K562 (cell line): ENCODE results near the gene FRMD3.

Experiments used
- CBX5 ChIP-seq: IDR thresholded peaks from 2 replicates; pipeline ENCODE4 v1.6.1; 2014; ENCODE audit warnings: low read depth, borderline replicate concordance
- EGR1 ChIP-seq: fragments of 450-650 bp; conservative IDR thresholded peaks from 2 replicates; pipeline ENCODE4 v1.6.1; 2017; ENCODE audit warnings: mild to moderate bottlenecking
- FOXM1 ChIP-seq, 2 experiments: fragments of 450-650 bp in 1 of 2; sonication (generic) in 1 of 2; formaldehyde crosslinking in 1 of 2; IDR thresholded peaks; 2 replicates each; pipeline versions ENCODE4 v1.6.1 to v1.9.0; 2017 to 2022; ENCODE audit warnings: low read depth in 2 of 2, mild to moderate bottlenecking in 2 of 2, missing genetic modification reagents in 1 of 2, moderate library complexity in 1 of 2
- JUND ChIP-seq, 2 experiments: IDR thresholded peaks; 2 replicates in 1 of 2; 3 replicates in 1 of 2; pipeline ENCODE4 v1.6.1; 2011; ENCODE audit warnings: borderline replicate concordance in 2 of 2, low read depth in 2 of 2, low read length in 2 of 2, improper control_type of control experiment in 1 of 2, missing biosample characterization in 1 of 2, missing genetic modification characterization in 1 of 2, missing genetic modification reagents in 1 of 2
- POLR2A ChIP-seq: fragments of 450-650 bp; conservative IDR thresholded peaks from 2 replicates; pipeline ENCODE4 v1.6.1; 2016
- SNRNP70 ChIP-seq: fragments of 200-400 bp; formaldehyde crosslinking; optimal IDR thresholded peaks from 2 replicates; pipeline ENCODE3; 2017; ENCODE audit warnings: low read depth, low read length
- U2AF1 ChIP-seq: fragments of 200-400 bp; formaldehyde crosslinking; optimal IDR thresholded peaks from 2 replicates; pipeline ENCODE3; 2017; ENCODE audit warnings: mild to moderate bottlenecking, low read depth, low read length, moderate library complexity
- ZNF707 ChIP-seq: fragments of 250-450 bp; sonication (Bioruptor Pico); conservative IDR thresholded peaks from 2 replicates; pipeline ENCODE4 v1.8.0; 2022; ENCODE audit warnings: inconsistent platforms, mild to moderate bottlenecking, moderate library complexity
- ZNF79 ChIP-seq: fragments of 250-450 bp; sonication (Bioruptor Pico); IDR thresholded peaks from 2 replicates; pipeline ENCODE4 v1.4.0; 2020; ENCODE audit warnings: low read depth, mild to moderate bottlenecking, moderate library complexity
- TF ChIP-seq, protein P1 (sequence below), 3 experiments: IDR thresholded peaks in 2 of 3; conservative IDR thresholded peaks in 1 of 3; 2 replicates each; pipeline ENCODE4 v1.5.1; 2011 to 2012; ENCODE audit warnings: low read length in 3 of 3, mild to moderate bottlenecking in 3 of 3, control low read depth in 2 of 3, improper control_type of control experiment in 1 of 3, inconsistent platforms in 1 of 3, low read depth in 1 of 3, mixed read lengths in 1 of 3, moderate library complexity in 1 of 3; ENCODE audit not compliant: insufficient read depth in 2 of 3
- TF ChIP-seq, protein P2 (sequence below): sonication (generic); formaldehyde crosslinking; IDR thresholded peaks from 2 replicates; pipeline ENCODE4 v1.8.0; 2022; ENCODE audit warnings: mild to moderate bottlenecking, missing genetic modification reagents
- TF ChIP-seq, protein P3 (sequence below): sonication (generic); formaldehyde crosslinking; IDR thresholded peaks from 2 replicates; pipeline ENCODE4 v1.4.0; 2020; ENCODE audit warnings: mild to moderate bottlenecking, missing genetic modification reagents
- TF ChIP-seq, protein P4 (sequence below): sonication (generic); formaldehyde crosslinking; IDR thresholded peaks from 2 replicates; pipeline ENCODE4 v1.8.0; 2023; ENCODE audit warnings: mild to moderate bottlenecking, missing genetic modification reagents
- TF ChIP-seq, protein P5 (sequence below): sonication (generic); formaldehyde crosslinking; IDR thresholded peaks from 2 replicates; pipeline ENCODE4 v1.8.0; 2022; ENCODE audit warnings: mild to moderate bottlenecking, missing genetic modification reagents

DNA sequence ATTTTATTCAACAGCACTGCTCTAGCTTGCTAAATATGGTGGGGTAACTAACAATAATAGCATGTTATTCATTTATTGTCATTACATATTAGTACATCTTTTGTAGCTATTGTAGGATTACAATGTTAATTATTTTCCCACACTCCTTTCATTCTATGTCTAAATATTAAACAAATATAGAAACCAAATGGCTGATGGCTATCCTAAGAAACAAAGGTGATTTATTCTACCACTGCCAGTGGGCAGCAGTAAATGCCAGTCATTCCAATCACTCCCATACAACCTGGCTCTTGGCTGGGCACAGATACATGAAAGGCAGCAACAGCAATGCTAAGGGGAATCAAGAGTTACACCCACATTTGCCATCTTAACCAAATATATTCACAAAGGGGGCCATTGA lies 84.1 kb downstream of the FRMD3 start:
- TF ChIP-seq U2AF1 = no peak
- TF ChIP-seq EGR1 = no peak
- TF ChIP-seq POLR2A = no peak
- TF ChIP-seq ZNF707 (CRISPR knock-in tag) = no peak
- TF ChIP-seq, protein P1, sequence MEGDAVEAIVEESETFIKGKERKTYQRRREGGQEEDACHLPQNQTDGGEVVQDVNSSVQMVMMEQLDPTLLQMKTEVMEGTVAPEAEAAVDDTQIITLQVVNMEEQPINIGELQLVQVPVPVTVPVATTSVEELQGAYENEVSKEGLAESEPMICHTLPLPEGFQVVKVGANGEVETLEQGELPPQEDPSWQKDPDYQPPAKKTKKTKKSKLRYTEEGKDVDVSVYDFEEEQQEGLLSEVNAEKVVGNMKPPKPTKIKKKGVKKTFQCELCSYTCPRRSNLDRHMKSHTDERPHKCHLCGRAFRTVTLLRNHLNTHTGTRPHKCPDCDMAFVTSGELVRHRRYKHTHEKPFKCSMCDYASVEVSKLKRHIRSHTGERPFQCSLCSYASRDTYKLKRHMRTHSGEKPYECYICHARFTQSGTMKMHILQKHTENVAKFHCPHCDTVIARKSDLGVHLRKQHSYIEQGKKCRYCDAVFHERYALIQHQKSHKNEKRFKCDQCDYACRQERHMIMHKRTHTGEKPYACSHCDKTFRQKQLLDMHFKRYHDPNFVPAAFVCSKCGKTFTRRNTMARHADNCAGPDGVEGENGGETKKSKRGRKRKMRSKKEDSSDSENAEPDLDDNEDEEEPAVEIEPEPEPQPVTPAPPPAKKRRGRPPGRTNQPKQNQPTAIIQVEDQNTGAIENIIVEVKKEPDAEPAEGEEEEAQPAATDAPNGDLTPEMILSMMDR (IDR thresholded peaks at IDR 0.05 in 2 of 3, conservative IDR thresholded peaks at IDR 0.05 in 1 of 3; ENCODE audit: insufficient read depth in 2 of 3, low read depth in 1 of 3, low read length in 3 of 3) = no peak
- TF ChIP-seq, protein P2, sequence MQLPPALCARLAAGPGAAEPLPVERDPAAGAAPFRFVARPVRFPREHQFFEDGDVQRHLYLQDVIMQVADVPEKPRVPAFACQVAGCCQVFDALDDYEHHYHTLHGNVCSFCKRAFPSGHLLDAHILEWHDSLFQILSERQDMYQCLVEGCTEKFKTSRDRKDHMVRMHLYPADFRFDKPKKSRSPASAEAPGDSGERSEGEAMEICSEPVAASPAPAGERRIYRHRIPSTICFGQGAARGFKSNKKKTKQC (CRISPR knock-in tag) = no peak
- TF ChIP-seq CBX5 = no peak
- no peak for TF ChIP-seq ZNF79
- TF ChIP-seq JUND (IDR thresholded peaks at IDR 0.05; ENCODE audit: borderline replicate concordance, low read depth, low read length) = no peak
- no peak for TF ChIP-seq JUND (tag; IDR thresholded peaks at IDR 0.05; ENCODE audit: borderline replicate concordance, low read depth, low read length)
- TF ChIP-seq, protein P3, sequence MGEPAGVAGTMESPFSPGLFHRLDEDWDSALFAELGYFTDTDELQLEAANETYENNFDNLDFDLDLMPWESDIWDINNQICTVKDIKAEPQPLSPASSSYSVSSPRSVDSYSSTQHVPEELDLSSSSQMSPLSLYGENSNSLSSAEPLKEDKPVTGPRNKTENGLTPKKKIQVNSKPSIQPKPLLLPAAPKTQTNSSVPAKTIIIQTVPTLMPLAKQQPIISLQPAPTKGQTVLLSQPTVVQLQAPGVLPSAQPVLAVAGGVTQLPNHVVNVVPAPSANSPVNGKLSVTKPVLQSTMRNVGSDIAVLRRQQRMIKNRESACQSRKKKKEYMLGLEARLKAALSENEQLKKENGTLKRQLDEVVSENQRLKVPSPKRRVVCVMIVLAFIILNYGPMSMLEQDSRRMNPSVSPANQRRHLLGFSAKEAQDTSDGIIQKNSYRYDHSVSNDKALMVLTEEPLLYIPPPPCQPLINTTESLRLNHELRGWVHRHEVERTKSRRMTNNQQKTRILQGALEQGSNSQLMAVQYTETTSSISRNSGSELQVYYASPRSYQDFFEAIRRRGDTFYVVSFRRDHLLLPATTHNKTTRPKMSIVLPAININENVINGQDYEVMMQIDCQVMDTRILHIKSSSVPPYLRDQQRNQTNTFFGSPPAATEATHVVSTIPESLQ = no peak
- no peak for TF ChIP-seq FOXM1 (IDR thresholded peaks at IDR 0.05; ENCODE audit: low read depth)
- no peak for TF ChIP-seq FOXM1 (CRISPR knock-in tag; IDR thresholded peaks at IDR 0.05; ENCODE audit: low read depth)
- TF ChIP-seq, protein P4, sequence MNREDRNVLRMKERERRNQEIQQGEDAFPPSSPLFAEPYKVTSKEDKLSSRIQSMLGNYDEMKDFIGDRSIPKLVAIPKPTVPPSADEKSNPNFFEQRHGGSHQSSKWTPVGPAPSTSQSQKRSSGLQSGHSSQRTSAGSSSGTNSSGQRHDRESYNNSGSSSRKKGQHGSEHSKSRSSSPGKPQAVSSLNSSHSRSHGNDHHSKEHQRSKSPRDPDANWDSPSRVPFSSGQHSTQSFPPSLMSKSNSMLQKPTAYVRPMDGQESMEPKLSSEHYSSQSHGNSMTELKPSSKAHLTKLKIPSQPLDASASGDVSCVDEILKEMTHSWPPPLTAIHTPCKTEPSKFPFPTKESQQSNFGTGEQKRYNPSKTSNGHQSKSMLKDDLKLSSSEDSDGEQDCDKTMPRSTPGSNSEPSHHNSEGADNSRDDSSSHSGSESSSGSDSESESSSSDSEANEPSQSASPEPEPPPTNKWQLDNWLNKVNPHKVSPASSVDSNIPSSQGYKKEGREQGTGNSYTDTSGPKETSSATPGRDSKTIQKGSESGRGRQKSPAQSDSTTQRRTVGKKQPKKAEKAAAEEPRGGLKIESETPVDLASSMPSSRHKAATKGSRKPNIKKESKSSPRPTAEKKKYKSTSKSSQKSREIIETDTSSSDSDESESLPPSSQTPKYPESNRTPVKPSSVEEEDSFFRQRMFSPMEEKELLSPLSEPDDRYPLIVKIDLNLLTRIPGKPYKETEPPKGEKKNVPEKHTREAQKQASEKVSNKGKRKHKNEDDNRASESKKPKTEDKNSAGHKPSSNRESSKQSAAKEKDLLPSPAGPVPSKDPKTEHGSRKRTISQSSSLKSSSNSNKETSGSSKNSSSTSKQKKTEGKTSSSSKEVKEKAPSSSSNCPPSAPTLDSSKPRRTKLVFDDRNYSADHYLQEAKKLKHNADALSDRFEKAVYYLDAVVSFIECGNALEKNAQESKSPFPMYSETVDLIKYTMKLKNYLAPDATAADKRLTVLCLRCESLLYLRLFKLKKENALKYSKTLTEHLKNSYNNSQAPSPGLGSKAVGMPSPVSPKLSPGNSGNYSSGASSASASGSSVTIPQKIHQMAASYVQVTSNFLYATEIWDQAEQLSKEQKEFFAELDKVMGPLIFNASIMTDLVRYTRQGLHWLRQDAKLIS = no peak
- TF ChIP-seq, protein P5, sequence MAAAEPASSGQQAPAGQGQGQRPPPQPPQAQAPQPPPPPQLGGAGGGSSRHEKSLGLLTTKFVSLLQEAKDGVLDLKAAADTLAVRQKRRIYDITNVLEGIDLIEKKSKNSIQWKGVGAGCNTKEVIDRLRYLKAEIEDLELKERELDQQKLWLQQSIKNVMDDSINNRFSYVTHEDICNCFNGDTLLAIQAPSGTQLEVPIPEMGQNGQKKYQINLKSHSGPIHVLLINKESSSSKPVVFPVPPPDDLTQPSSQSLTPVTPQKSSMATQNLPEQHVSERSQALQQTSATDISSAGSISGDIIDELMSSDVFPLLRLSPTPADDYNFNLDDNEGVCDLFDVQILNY (CRISPR knock-in tag) = no peak
- no peak for TF ChIP-seq SNRNP70
